Activated CD4-positive, alpha-beta T cell treated with anti-CD3 and anti-CD28 coated beads, Interleukin-2, Interleukin-6, amounts not matched to agents 100 ng/mL and 50 ng/mL, durations not matched to agents 16 hours and 8 hours (primary cell): Measurements from ENCODE around the gene CBX3.

ENCODE experiments used
- DNase-seq: peaks from one replicate; pipeline ENCODE4 v3.0.0-alpha.2; 2020

Gene CBX3

GRCh38 chr7:26201247-26202018 lies at the start of gene CBX3:
TSS of gene CBX3 (plus strand) at chr7:26201745. CDS start at chr7:26202999, 1,254 bp downstream.
- peak; percentile 96 for DNase-seq

- peak; percentile 92 for DNase-seq
Measured at GRCh38 chr7:26151953-26152781, 49.4 kb upstream of the CBX3 start, which contains the start of gene NFE2L3. TSS of gene NFE2L3 (plus strand) at chr7:26152198. CDS start at chr7:26152499, 301 bp downstream.

- peak; percentile 54 for DNase-seq
Measured at GRCh38 chr7:26152782-26153240, 48.7 kb upstream of the CBX3 start.

- peak; percentile 53 for DNase-seq
Measured at GRCh38 chr7:26153241-26153822, 48.2 kb upstream of the CBX3 start.

- peak; percentile 75 for DNase-seq
Measured at GRCh38 chr7:26153823-26154783, 47.4 kb upstream of the CBX3 start.

- peak; percentile 32 for DNase-seq
Measured at GRCh38 chr7:26155531-26156375, 45.8 kb upstream of the CBX3 start.

- peak; percentile 82 for DNase-seq
Measured at GRCh38 chr7:26156451-26157420, 44.8 kb upstream of the CBX3 start.

GRCh38 chr7:26157520-26158105 lies 43.9 kb upstream of the CBX3 start:
- no peak for DNase-seq

GRCh38 chr7:26159243-26159642 lies 42.3 kb upstream of the CBX3 start:
- DNase-seq: no peak

GRCh38 chr7:26160896-26161295 lies 40.6 kb upstream of the CBX3 start:
- no peak for DNase-seq

- DNase-seq: no peak
Measured at GRCh38 chr7:26162431-26162830, 39.1 kb upstream of the CBX3 start.

GRCh38 chr7:26163804-26164203 lies 37.7 kb upstream of the CBX3 start:
- peak; percentile 32 for DNase-seq

- DNase-seq: no peak
Measured at GRCh38 chr7:26165950-26166683, 35.4 kb upstream of the CBX3 start.

GRCh38 chr7:26166684-26167266 lies 34.8 kb upstream of the CBX3 start:
- DNase-seq: peak; percentile 39

- DNase-seq: peak; percentile 60
Measured at GRCh38 chr7:26167303-26167934, 34.1 kb upstream of the CBX3 start.

GRCh38 chr7:26168458-26169023 lies 33.0 kb upstream of the CBX3 start:
- DNase-seq: no peak

GRCh38 chr7:26169271-26169670 lies 32.3 kb upstream of the CBX3 start:
- no peak for DNase-seq

GRCh38 chr7:26170663-26171062 lies 30.9 kb upstream of the CBX3 start:
- DNase-seq: no peak
